B cell (primary cell): ENCODE data around the gene FCHO2. TPM values are rescaled to one million over a fixed set of nuclear protein-coding genes. Genes with fewer than 3 reads are reported as not detected.

Source experiments
- ATAC-seq: fragments of 200-7000 bp; cut with Tn5 transposase; one replicate; pipeline ENCODE4 v1.10.0; 2021; ENCODE audit warnings: low read depth, mild to moderate bottlenecking, moderate number of reproducible peaks, moderate library complexity
- CTCF ChIA-PET: fragments of 350-600 bp; sonication (Branson Sonifier 250); formaldehyde crosslinking; loops from one replicate; lab custom pipeline; 2021; ENCODE audit warnings: antibody characterized with exemption, inconsistent platforms; lab: Charles Lee
- POLR2A ChIA-PET: fragments of 350-600 bp; sonication (Branson Sonifier 250); formaldehyde crosslinking; loops from one replicate; lab custom pipeline; 2021; ENCODE audit warnings: antibody characterized with exemption; lab: Charles Lee
- DNase-seq: peaks from one replicate; pipeline ENCODE4 v3.0.0; 2013
- H2AFZ ChIP-seq: 2 replicates; pipeline ENCODE4 v1.6.1; 2012; ENCODE audit warnings: mild to moderate bottlenecking, low read depth, low read length; ENCODE audit not compliant: insufficient read depth, poor library complexity, severe bottlenecking
- H3K27ac ChIP-seq, 2 donors: 1 replicate in 1 of 2; 2 replicates in 1 of 2; pipeline ENCODE4 v1.5.1; 2012 to 2013; ENCODE audit warnings: low read length in 2 of 2, mild to moderate bottlenecking in 2 of 2, moderate library complexity in 1 of 2
- H3K27me3 ChIP-seq, 4 experiments: fragments of 200-600 bp in 1 of 4; sonication (generic) in 1 of 4; replicated peaks in 1 of 4; 1 replicate in 2 of 4; 2 replicates in 2 of 4; pipeline versions ENCODE4 v1.6.1 to v1.7.0; 2013 to 2016; ENCODE audit warnings: low read length in 3 of 4, mild to moderate bottlenecking in 2 of 4, mixed read lengths in 1 of 4, moderate library complexity in 1 of 4; ENCODE audit not compliant: insufficient read depth in 4 of 4, control insufficient read depth in 3 of 4; ENCODE audit errors: control extremely low read depth in 1 of 4
- H3K36me3 ChIP-seq, 2 experiments: replicated peaks in 1 of 2; 1 replicate in 1 of 2; 2 replicates in 1 of 2; pipeline versions ENCODE4 v1.6.1 to v1.7.1; 2013; ENCODE audit warnings: low read length in 1 of 2; ENCODE audit not compliant: insufficient read depth in 2 of 2, control insufficient read depth in 1 of 2; ENCODE audit errors: control extremely low read depth in 1 of 2, extremely low read depth in 1 of 2
- H3K4me1 ChIP-seq, 2 donors: fragments of 200-600 bp in 1 of 2; sonication (generic) in 1 of 2; 1 replicate in 1 of 2; 2 replicates in 1 of 2; pipeline versions ENCODE4 v1.5.1 to v1.6.1; 2013 to 2017; ENCODE audit warnings: low read length in 2 of 2; ENCODE audit not compliant: control insufficient read depth in 2 of 2, insufficient read depth in 2 of 2
- H3K4me2 ChIP-seq: replicated peaks from 2 replicates; pipeline ENCODE3; 2012; ENCODE audit warnings: mild to moderate bottlenecking, low read depth, low read length; ENCODE audit not compliant: poor library complexity, severe bottlenecking
- H3K4me3 ChIP-seq, 5 experiments: fragments of 200-600 bp in 1 of 5; sonication (generic) in 1 of 5; 1 replicate in 3 of 5; 2 replicates in 2 of 5; pipeline versions ENCODE4 v1.5.1 to v1.7.0; 2011 to 2016; ENCODE audit warnings: low read length in 4 of 5, mild to moderate bottlenecking in 4 of 5, low read depth in 2 of 5, control low read depth in 1 of 5, moderate library complexity in 1 of 5; ENCODE audit not compliant: insufficient read depth in 1 of 5; ENCODE audit errors: control extremely low read depth in 1 of 5, extremely low read depth in 1 of 5
- H3K79me2 ChIP-seq: fragments of 200-600 bp; sonication (generic); one replicate; pipeline ENCODE4 v1.6.0; 2016; ENCODE audit warnings: low read length; ENCODE audit not compliant: control insufficient read depth, insufficient read depth
- H3K9ac ChIP-seq: fragments of 200-600 bp; sonication (generic); 2 replicates; pipeline ENCODE4 v1.6.1; 2017; ENCODE audit warnings: mild to moderate bottlenecking, low read length, moderate library complexity
- H3K9me3 ChIP-seq, 3 donors: one replicate each; pipeline versions ENCODE4 v1.6.1 to v1.7.1; 2013; ENCODE audit warnings: low read length in 2 of 3; ENCODE audit not compliant: control insufficient read depth in 2 of 3, insufficient read depth in 1 of 3; ENCODE audit errors: control extremely low read depth in 1 of 3
- H4K20me1 ChIP-seq: 2 replicates; pipeline ENCODE4 v1.6.0; 2012; ENCODE audit warnings: mild to moderate bottlenecking, low read length; ENCODE audit not compliant: insufficient read depth, control insufficient read depth, poor library complexity, severe bottlenecking
- H3K27ac Mint-ChIP-seq: one replicate; pipeline ENCODE4 v1.8.0; 2021; ENCODE audit warnings: mixed read lengths
- H3K27me3 Mint-ChIP-seq: one replicate; pipeline ENCODE4 v1.8.0; 2021; ENCODE audit warnings: mixed read lengths
- H3K4me1 Mint-ChIP-seq: one replicate; pipeline ENCODE4 v1.8.0; 2021; ENCODE audit warnings: mixed read lengths
- H3K4me3 Mint-ChIP-seq: one replicate; pipeline ENCODE4 v1.8.0; 2021; ENCODE audit warnings: mixed read lengths
- H3K9me3 Mint-ChIP-seq: one replicate; pipeline ENCODE4 v1.8.0; 2022; ENCODE audit warnings: mixed read lengths; ENCODE audit not compliant: insufficient read depth
- EZH2 ChIP-seq: IDR thresholded peaks from 2 replicates; pipeline ENCODE4 v1.6.1; 2012; ENCODE audit warnings: borderline replicate concordance, low read depth, mild to moderate bottlenecking, moderate library complexity, low read length; ENCODE audit not compliant: insufficient read depth, poor library complexity, severe bottlenecking
- WGBS: methylation state at CpG from one replicate; pipeline ENCODE4 v1.1.5; 2013; ENCODE audit warnings: missing lambda C conversion rate; ENCODE audit not compliant: insufficient coverage; 5-methylcytosine and 5-hydroxymethylcytosine counted together
- intact Hi-C: fragments of 100-400 bp; cut with micrococcal nuclease; formaldehyde crosslinking; loops from one replicate; pipeline ENCODE4 v1.10.0; 2022
- polyA plus RNA-seq: library from polyadenylated mRNA; depleted of rRNA; stranded (reverse); fragments of >200 nt; gene quantifications from 2 replicates; pipeline ENCODE4 v1.2.3, GENCODE V29; 2012
- total RNA-seq, 2 donors: library from RNA; stranded (reverse); fragments of 120-200 nt in 1 of 2; gene quantifications; 1 replicate in 1 of 2; 2 replicates in 1 of 2; pipeline versions ENCODE4 v1.2.3 to v1.2.4, GENCODE V29; 2013 to 2022
- TF ChIP-seq, protein P1 (sequence below): fragments of 200-600 bp; IDR thresholded peaks from one replicate; pipeline ENCODE4 v1.8.0; 2022; ENCODE audit warnings: antibody characterized with exemption, mild to moderate bottlenecking

Gene FCHO2
- total and polyA plus RNA-seq, 2 donors (not counting 1 experiment from before 2014, with no cell fraction given), result 1.5 to 11.0 TPM

DNA sequence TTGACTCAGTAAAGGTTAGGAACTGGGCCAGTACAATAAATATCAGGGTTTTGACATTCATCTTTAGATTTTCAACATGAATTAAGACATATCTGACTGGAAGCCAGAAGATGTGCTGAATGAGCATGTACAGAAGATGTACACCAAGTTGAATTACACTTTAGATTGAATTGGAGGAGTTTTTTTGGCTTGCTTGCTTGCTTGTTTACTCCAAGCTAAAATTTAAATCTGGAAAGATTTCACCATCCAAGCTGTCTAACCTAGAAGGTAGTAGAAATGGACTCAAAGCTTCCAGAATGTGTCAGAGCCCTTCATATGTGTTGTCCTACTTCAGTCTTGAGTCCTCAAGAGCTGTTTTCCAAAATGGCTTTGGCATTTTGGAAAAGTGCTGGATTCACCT, 49.0 kb upstream of the FCHO2 start:
- no peaks in the 10 kb centered on the region for H3K4me1 Mint-ChIP-seq
- H3K4me3 Mint-ChIP-seq, result no peak overlapping the region
- Histone ChIP-seq H3K79me2 (no peaks in the 10 kb centered on the region), H3K9ac (no peak overlapping the region), H3K9me3 (no peaks in the 10 kb centered on the region), H2AFZ (no peak overlapping the region), H3K27me3 (no peaks in the 10 kb centered on the region), H3K4me3 (no peak overlapping the region), H3K27ac (no peak overlapping the region), H3K36me3 (peaks cover 18 to 62% of the 10 kb centered on the region in 2 experiments), H3K4me2 (no peak overlapping the region), H3K4me1 (no peaks in the 10 kb centered on the region), H4K20me1 (no peaks in the 10 kb centered on the region)
- ChIA-PET CTCF (no interaction called here), POLR2A (no interaction called here)
- DNase-seq, result no peak
- no peaks in the 10 kb centered on the region for H3K27me3 Mint-ChIP-seq
- H3K27ac Mint-ChIP-seq, result no peak overlapping the region
- TF ChIP-seq, protein P1, sequence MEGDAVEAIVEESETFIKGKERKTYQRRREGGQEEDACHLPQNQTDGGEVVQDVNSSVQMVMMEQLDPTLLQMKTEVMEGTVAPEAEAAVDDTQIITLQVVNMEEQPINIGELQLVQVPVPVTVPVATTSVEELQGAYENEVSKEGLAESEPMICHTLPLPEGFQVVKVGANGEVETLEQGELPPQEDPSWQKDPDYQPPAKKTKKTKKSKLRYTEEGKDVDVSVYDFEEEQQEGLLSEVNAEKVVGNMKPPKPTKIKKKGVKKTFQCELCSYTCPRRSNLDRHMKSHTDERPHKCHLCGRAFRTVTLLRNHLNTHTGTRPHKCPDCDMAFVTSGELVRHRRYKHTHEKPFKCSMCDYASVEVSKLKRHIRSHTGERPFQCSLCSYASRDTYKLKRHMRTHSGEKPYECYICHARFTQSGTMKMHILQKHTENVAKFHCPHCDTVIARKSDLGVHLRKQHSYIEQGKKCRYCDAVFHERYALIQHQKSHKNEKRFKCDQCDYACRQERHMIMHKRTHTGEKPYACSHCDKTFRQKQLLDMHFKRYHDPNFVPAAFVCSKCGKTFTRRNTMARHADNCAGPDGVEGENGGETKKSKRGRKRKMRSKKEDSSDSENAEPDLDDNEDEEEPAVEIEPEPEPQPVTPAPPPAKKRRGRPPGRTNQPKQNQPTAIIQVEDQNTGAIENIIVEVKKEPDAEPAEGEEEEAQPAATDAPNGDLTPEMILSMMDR, result no peak
- no peak for TF ChIP-seq EZH2
- no peaks in the 10 kb centered on the region for H3K9me3 Mint-ChIP-seq
- ATAC-seq, result no peak
- intact Hi-C loops, result loop anchor here (5.0 kb wide), 1 partner anchor 50 kb away; the partner anchor contains the start of gene FCHO2

DNA sequence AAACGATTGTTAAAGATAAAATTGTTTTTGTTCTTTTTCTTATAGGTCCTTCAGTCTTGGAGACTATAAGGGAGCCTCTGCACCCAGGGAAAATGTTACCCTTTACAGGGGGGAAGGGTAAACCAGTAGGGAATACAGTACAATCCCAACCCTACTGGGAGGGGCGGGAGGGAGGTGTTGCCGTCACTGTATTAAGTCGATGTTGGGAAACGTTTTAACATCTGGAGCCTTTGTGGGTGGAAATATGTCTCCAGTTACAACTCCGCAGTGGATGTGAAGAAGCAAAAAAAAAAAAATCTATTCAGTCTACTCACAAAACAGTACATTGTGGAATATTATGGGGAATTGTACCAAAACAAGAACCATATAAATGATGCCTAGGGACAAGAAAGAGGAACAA, 47.2 kb upstream of the FCHO2 start:
- Histone ChIP-seq H3K4me3 (no peak overlapping the region), H3K79me2 (no peaks in the 10 kb centered on the region), H3K4me1 (no peaks in the 10 kb centered on the region), H3K9me3 (no peaks in the 10 kb centered on the region), H2AFZ (no peak overlapping the region), H3K9ac (no peak overlapping the region), H3K27me3 (no peaks in the 10 kb centered on the region), H3K4me2 (no peak overlapping the region), H3K36me3 (peaks cover 20 to 48% of the 10 kb centered on the region in 2 experiments), H4K20me1 (no peaks in the 10 kb centered on the region), H3K27ac (no peak overlapping the region)
- no peak overlapping the region for H3K4me3 Mint-ChIP-seq
- WGBS, result no CpG with 5 or more reads among the region's 6 CpGs
- H3K27me3 Mint-ChIP-seq, result no peaks in the 10 kb centered on the region
- ATAC-seq (no peak), DNase-seq (no peak)
- no peak for TF ChIP-seq EZH2
- TF ChIP-seq, protein P1, result no peak
- CTCF ChIA-PET, result no interaction called here
- no peak overlapping the region for H3K27ac Mint-ChIP-seq
- H3K4me1 Mint-ChIP-seq, result no peaks in the 10 kb centered on the region
- H3K9me3 Mint-ChIP-seq, result no peaks in the 10 kb centered on the region
- intact Hi-C loops, result loop anchor here (5.0 kb wide), 1 partner anchor 49 kb away; the partner anchor contains the start of gene FCHO2
- POLR2A ChIA-PET, result no interaction called here
